Mucosa of descending colon (tissue), 3 donors: ENCODE data around the gene TOE1. TPM values are rescaled to one million over a fixed set of nuclear protein-coding genes. Genes with fewer than 3 reads are reported as not detected.

Experiments used
- ATAC-seq: fragments of 200-7000 bp; cut with Tn5 transposase; one replicate; pipeline ENCODE4 v1.9.1; 2020; ENCODE audit warnings: mild to moderate bottlenecking, moderate library complexity
- DNase-seq, 3 donors: peaks; one replicate each; pipeline ENCODE4 v3.0.0-alpha.2; 2020
- H3K36me3 ChIP-seq: fragments of 200-600 bp; one replicate; pipeline ENCODE4 v1.8.0; 2021; ENCODE audit warnings: low read depth, mild to moderate bottlenecking
- H3K4me1 ChIP-seq: fragments of 200-600 bp; one replicate; pipeline ENCODE4 v1.8.0; 2021; ENCODE audit warnings: low read depth, mild to moderate bottlenecking
- H3K4me3 ChIP-seq: fragments of 200-600 bp; one replicate; pipeline ENCODE4 v1.8.0; 2021; ENCODE audit warnings: mild to moderate bottlenecking
- H3K9me3 ChIP-seq: fragments of 200-600 bp; one replicate; pipeline ENCODE4 v1.8.0; 2021; ENCODE audit warnings: mild to moderate bottlenecking
- intact Hi-C, 2 donors: fragments of 100-400 bp; cut with DNase I in 1 of 2; cut with micrococcal nuclease in 1 of 2; formaldehyde crosslinking; loops; one replicate each; pipeline versions ENCODE4 v1.11.0 to v1.11.1; 2022; cut with DNase I, micrococcal nuclease
- total RNA-seq, 3 donors: library from RNA; stranded (reverse); fragmentation: NEBNext Ultra II Directional in 2 of 3; extraction: Animal tissue kit (Norgen Biotek cat#: 25700) in 2 of 3; gene quantifications; one replicate each; pipeline versions ENCODE4 v1.2.1 to v1.2.4, GENCODE V29; 2021 to 2023
- TF ChIP-seq, protein P1 (sequence below): fragments of 200-600 bp; IDR thresholded peaks from one replicate; pipeline ENCODE4 v1.8.0; 2022; ENCODE audit warnings: antibody characterized with exemption, mild to moderate bottlenecking
- donor health status: DM: no; HTN: no; CAD: no; lungs with moderate emphysema.
- donor health status: DM: no; HTN: no; CAD: no.
- donor health status: DM: no; HTN: yes; CAD: no.

TOE1 gene
- total RNA-seq, 3 donors from 2014 or later: 11.1 to 18.7 (median 12.9) TPM

DNA sequence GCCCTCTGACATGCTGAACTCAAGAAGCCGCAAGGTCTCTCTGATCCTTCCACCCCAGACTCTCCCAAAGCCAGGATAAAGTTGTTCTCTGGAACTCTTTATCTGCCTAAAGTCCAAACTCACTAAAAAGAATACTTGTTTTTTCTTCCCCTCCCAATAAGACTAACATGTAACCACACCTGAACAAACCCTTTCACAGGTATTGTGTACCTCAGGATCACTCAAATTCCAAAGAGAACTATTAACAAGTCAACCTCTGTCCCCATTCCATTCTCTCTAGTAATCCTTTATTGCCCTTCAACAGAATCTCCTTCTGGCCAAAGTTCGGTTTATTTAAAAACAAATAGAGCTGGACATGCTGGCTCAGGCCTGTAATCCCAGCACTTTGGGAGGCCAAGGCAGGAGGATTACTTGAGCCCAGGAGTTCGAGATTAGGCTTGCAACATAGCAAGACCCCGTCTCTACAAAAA lies 4.1 kb upstream of the TOE1 start:
- DNase-seq (peak in 1 of 3 donors; percentile 42), ATAC-seq (peak; percentile 72)
- TF ChIP-seq, protein P1, sequence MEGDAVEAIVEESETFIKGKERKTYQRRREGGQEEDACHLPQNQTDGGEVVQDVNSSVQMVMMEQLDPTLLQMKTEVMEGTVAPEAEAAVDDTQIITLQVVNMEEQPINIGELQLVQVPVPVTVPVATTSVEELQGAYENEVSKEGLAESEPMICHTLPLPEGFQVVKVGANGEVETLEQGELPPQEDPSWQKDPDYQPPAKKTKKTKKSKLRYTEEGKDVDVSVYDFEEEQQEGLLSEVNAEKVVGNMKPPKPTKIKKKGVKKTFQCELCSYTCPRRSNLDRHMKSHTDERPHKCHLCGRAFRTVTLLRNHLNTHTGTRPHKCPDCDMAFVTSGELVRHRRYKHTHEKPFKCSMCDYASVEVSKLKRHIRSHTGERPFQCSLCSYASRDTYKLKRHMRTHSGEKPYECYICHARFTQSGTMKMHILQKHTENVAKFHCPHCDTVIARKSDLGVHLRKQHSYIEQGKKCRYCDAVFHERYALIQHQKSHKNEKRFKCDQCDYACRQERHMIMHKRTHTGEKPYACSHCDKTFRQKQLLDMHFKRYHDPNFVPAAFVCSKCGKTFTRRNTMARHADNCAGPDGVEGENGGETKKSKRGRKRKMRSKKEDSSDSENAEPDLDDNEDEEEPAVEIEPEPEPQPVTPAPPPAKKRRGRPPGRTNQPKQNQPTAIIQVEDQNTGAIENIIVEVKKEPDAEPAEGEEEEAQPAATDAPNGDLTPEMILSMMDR: no peak
- Histone ChIP-seq H3K4me1 (peaks cover 39% of the 10 kb centered on the region), H3K9me3 (no peaks in the 10 kb centered on the region), H3K4me3 (no peak overlapping the region), H3K36me3 (peaks cover 5% of the 10 kb centered on the region)
- intact Hi-C loops: no loop called here

DNA sequence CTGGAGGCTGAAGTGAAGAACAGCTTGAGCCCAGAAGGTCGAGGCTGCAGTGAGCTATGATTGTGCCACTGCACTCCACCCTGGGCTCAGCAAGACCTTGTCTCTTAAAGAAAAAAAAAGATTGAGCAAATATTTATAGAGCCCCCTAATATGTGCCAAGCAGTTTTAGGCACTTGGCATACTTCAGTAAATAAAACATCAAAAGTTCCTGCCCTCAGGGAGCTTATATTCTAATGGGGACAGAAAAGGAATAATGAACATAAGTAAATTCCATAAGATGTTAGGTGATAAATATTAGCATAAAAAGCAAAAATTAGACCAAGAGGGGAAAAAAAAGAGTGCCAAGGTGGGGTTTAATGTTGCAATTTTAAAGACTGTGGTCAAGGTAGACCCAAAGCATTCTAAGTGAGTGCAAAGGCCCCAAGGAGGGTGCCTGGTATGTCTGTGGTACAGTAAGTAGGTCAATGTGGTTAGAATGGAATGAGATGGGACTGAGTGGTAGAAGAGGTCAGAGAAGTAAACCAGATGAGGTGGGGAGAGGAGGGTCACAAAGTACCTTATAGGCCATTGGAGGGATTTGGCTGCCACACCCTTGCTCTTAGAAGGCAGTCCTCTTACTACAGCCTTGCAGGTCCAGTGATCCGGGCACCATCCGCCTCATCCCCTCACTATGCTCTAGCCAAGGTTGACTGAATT lies 2.2 kb upstream of the TOE1 start:
- H3K36me3 ChIP-seq: peaks cover 5% of the 10 kb centered on the region
- no peak for DNase-seq
- intact Hi-C loops: no loop called here
- no peak for ATAC-seq
- H3K4me1 ChIP-seq: peaks cover 46% of the 10 kb centered on the region
- H3K4me3 ChIP-seq: no peak overlapping the region
- TF ChIP-seq, protein P1: no peak
- no peaks in the 10 kb centered on the region for H3K9me3 ChIP-seq

DNA sequence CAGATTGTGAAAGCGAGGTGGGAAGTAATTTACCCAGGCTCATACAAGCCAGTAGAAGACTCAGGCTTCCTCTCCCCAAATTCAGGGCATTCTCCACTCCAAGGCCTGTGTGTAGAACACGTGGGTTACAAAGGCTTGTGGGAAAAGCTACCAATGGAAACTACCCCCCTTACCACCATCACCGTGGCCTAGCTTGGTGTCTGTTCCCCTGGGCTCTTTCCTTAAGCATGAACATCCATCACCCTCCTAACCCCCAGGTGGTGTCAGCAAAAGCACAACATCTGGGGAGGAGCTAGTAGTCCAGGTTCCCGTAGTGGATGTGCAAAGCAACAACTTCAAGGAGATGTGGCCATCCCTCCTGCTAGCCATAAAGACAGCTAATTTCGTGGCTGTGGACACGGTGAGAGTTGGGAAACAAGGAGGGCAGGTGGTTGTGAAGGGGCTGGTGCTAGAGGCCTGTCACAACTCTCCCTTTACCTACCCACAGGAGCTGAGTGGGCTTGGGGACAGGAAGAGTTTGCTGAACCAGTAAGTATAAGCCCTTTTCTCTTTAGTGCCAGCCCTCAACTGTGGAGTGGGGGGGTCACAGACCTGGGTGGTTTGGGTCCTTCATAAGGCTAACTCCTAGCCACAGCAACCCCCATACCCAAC lies 971 bp downstream of the TOE1 start:
- intact Hi-C loops: no loop called here

DNA sequence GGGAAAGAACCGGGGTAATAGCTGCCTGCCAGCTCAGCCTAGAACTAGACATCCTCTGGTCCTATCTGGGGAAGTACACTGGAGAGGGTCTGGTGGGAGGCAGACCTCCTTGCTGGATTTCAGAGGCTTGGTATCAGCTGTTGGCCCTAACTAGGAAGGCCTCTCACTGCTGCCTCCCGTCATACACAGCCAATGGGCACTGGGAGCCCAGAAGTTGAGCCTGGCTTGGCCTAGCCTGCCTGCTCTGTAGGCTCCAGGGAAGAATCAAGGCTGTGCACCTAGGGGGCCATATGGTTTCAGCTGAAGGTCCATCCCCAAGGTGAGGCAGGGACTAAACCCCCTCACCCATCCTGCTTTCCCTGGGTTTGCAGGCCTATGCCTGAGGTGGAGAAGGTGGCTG lies 4.5 kb downstream of the TOE1 start:
- TF ChIP-seq, protein P1: no peak
- DNase-seq (no peak), ATAC-seq (no peak)
- H3K4me3 ChIP-seq: no peak overlapping the region
- H3K9me3 ChIP-seq: no peaks in the 10 kb centered on the region
- intact Hi-C loops: no loop called here
- H3K4me1 ChIP-seq: peaks cover 10% of the 10 kb centered on the region
- peaks cover 5% of the 10 kb centered on the region for H3K36me3 ChIP-seq

More for the DNA sequence above, 971 bp downstream of the TOE1 start:
- TF ChIP-seq, protein P1: no peak
- Histone ChIP-seq H3K9me3 (no peaks in the 10 kb centered on the region), H3K36me3 (peaks cover 5% of the 10 kb centered on the region), H3K4me1 (peaks cover 28% of the 10 kb centered on the region), H3K4me3 (peak overlapping the region; percentile 57)
- DNase-seq: no peak
- ATAC-seq: no peak

DNA sequence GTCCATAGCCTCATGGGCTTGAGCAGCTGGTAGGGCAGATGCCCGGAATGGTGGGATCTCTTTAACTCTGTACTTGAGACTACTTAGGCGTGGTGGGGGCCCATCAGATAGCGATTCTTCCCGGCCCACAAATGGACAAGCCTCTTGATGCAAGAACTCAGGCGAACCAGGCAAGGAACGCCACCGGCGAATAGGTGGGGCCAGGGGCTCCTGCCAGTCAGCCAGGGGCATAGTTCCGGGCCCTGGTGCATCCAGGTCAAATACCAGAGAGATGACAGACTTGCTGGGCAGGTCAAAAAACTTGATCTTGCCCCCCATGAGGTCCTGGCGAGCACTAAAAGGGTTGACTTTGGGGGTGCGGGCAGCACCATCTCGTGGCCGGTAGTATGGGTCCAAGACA lies 5.0 kb downstream of the TOE1 start:
- Histone ChIP-seq H3K36me3 (peaks cover 3% of the 10 kb centered on the region), H3K9me3 (no peaks in the 10 kb centered on the region), H3K4me3 (no peak overlapping the region), H3K4me1 (peaks cover 10% of the 10 kb centered on the region)
- ATAC-seq (no peak), DNase-seq (no peak)
- intact Hi-C loops: no loop called here
- TF ChIP-seq, protein P1: no peak
